HepG2 (cell line): ENCODE data around the gene SPRED2. TPM values are rescaled to one million over a fixed set of nuclear protein-coding genes. Genes with fewer than 3 reads are reported as not detected.

Source experiments
- CCDC6 ChIP-seq: sonication (generic); formaldehyde crosslinking; IDR thresholded peaks from 2 replicates; pipeline ENCODE4 v1.8.1; 2022; ENCODE audit warnings: mild to moderate bottlenecking, missing genetic modification reagents, moderate library complexity
- PBX2 ChIP-seq: IDR thresholded peaks from 2 replicates; pipeline ENCODE4 v1.6.1; 2016; ENCODE audit warnings: control low read depth
- POLR2A ChIP-seq, 2 experiments: IDR thresholded peaks; 2 replicates each; pipeline ENCODE4 v1.6.1; 2011; ENCODE audit warnings: low read depth in 2 of 2, low read length in 2 of 2, mild to moderate bottlenecking in 1 of 2, moderate library complexity in 1 of 2; ENCODE audit not compliant: insufficient read depth in 1 of 2
- RBM22 ChIP-seq: fragments of 200-400 bp; formaldehyde crosslinking; optimal IDR thresholded peaks from 2 replicates; pipeline ENCODE3; 2017; ENCODE audit warnings: mild to moderate bottlenecking, low read length, moderate library complexity
- SNAI1 ChIP-seq: sonication (generic); formaldehyde crosslinking; IDR thresholded peaks from 2 replicates; pipeline ENCODE4 v1.5.0; 2020; ENCODE audit warnings: mild to moderate bottlenecking, missing genetic modification reagents, borderline replicate concordance
- TCF7L2 ChIP-seq: IDR thresholded peaks from 2 replicates; pipeline ENCODE4 v1.6.1; 2011; ENCODE audit warnings: mild to moderate bottlenecking, low read depth, low read length, moderate library complexity
- ZNF281 ChIP-seq: sonication (generic); formaldehyde crosslinking; IDR thresholded peaks from 2 replicates; pipeline ENCODE4 v1.4.0; 2020; ENCODE audit warnings: missing genetic modification reagents, borderline replicate concordance
- ZNF430 ChIP-seq: sonication (generic); formaldehyde crosslinking; IDR thresholded peaks from 2 replicates; pipeline ENCODE4 v1.9.0; 2021; ENCODE audit warnings: mild to moderate bottlenecking, missing genetic modification reagents
- ZNF7 ChIP-seq: IDR thresholded peaks from 2 replicates; pipeline ENCODE4 v1.6.1; 2016; ENCODE audit warnings: missing biosample characterization, missing genetic modification reagents
- polyA plus RNA-seq, 8 experiments: library from polyadenylated mRNA; depleted of rRNA in 3 of 8; stranded (reverse) in 7 of 8; unstranded in 1 of 8; fragments of >200 nt; fragmentation: Illumina TruSeq in 4 of 8; extraction: Trizol in 4 of 8; gene quantifications; 2 replicates each; pipeline versions ENCODE4 v1.2.1 to v1.2.3, GENCODE V29; 2011 to 2016; ENCODE audit warnings: low read depth in 4 of 8, missing spikeins in 1 of 8, mixed read lengths in 1 of 8; ENCODE audit not compliant: insufficient read depth in 1 of 8
- total RNA-seq, 5 experiments: library from RNA; depleted of rRNA; stranded (reverse); fragments of >200 nt; fragmentation: Illumina TruSeq; extraction: Trizol; gene quantifications; 2 replicates each; pipeline ENCODE4 v1.2.3, GENCODE V29; 2016; ENCODE audit warnings: low read depth in 1 of 5

The SPRED2 gene
- total and polyA plus RNA-seq, 2 of the 13 experiments (the other 11 are each of a cell fraction or from before 2014, with no cell fraction given) = 13.0 to 37.0 TPM

- TF ChIP-seq ZNF281 (0 out of 2 replicates have a peak, but pooled peaks have one; percentile 23), RBM22 (peak; percentile 94), ZNF430 (CRISPR knock-in tag) (no peak), PBX2 (CRISPR knock-in tag) (no peak), CCDC6 (CRISPR knock-in tag) (no peak), SNAI1 (no peak), POLR2A (IDR thresholded peaks at IDR 0.05; ENCODE audit: insufficient read depth in 1 of 2, low read depth in 2 of 2, low read length in 2 of 2) (0 out of 4 replicates have a peak, but pooled peaks of 1 of the 2 experiments have one; percentile 33), ZNF7 (CRISPR knock-in tag) (no peak), TCF7L2 (no peak)
These were observed 75.1 kb downstream of the SPRED2 start (continued) for GRCh38 chr2:65357095-65357958.
